H9 (cell line): ENCODE data around the gene C22orf23. TPM values are rescaled to one million over a fixed set of nuclear protein-coding genes. Genes with fewer than 3 reads are reported as not detected.

ENCODE experiments used
- DNase-seq: peaks from one replicate; pipeline ENCODE4 v3.0.0-alpha.2; 2017
- H2AFZ ChIP-seq: one replicate; pipeline ENCODE4 v1.6.1; 2013; ENCODE audit warnings: mild to moderate bottlenecking, low read length, control low read depth, moderate library complexity
- H2AK5ac ChIP-seq: 2 replicates; pipeline ENCODE4 v1.6.1; 2013; ENCODE audit warnings: low read length, control low read depth, mixed read lengths; ENCODE audit not compliant: insufficient read length
- H2BK120ac ChIP-seq: one replicate; pipeline ENCODE4 v1.6.1; 2013; ENCODE audit warnings: low read depth, mild to moderate bottlenecking, low read length, control low read depth, inconsistent platforms; ENCODE audit not compliant: poor library complexity, severe bottlenecking
- H2BK12ac ChIP-seq: 2 replicates; pipeline ENCODE4 v1.6.1; 2013; ENCODE audit warnings: low read length, control low read depth, mixed read lengths, low read depth; ENCODE audit not compliant: insufficient read length
- H2BK15ac ChIP-seq: 2 replicates; pipeline ENCODE4 v1.6.1; 2013; ENCODE audit warnings: low read depth, low read length, control low read depth
- H2BK20ac ChIP-seq: one replicate; pipeline ENCODE4 v1.6.1; 2013; ENCODE audit warnings: low read depth, mild to moderate bottlenecking, low read length, control low read depth, inconsistent platforms; ENCODE audit not compliant: poor library complexity, severe bottlenecking
- H2BK5ac ChIP-seq: 2 replicates; pipeline ENCODE4 v1.6.1; 2013; ENCODE audit warnings: low read length, control low read depth, mixed read lengths; ENCODE audit not compliant: insufficient read length
- H3K14ac ChIP-seq: 2 replicates; pipeline ENCODE4 v1.6.1; 2013; ENCODE audit warnings: low read length, control low read depth; ENCODE audit not compliant: insufficient read depth
- H3K18ac ChIP-seq: 2 replicates; pipeline ENCODE4 v1.6.1; 2013; ENCODE audit warnings: low read depth, mild to moderate bottlenecking, mixed read lengths, low read length, control low read depth; ENCODE audit not compliant: insufficient read length
- H3K23ac ChIP-seq: 2 replicates; pipeline ENCODE4 v1.6.1; 2013; ENCODE audit warnings: low read length, control low read depth, mixed read lengths, low read depth; ENCODE audit not compliant: insufficient read length
- H3K23me2 ChIP-seq: 2 replicates; pipeline ENCODE4 v1.6.1; 2013; ENCODE audit warnings: low read depth, mild to moderate bottlenecking, mixed read lengths, low read length, control low read depth; ENCODE audit not compliant: insufficient read length, poor library complexity, severe bottlenecking
- H3K27ac ChIP-seq: 2 replicates; pipeline ENCODE4 v1.5.1; 2013; ENCODE audit warnings: low read length, control low read depth, mixed read lengths, low read depth; ENCODE audit not compliant: insufficient read length
- H3K27me3 ChIP-seq: 2 replicates; pipeline ENCODE4 v1.6.1; 2013; ENCODE audit warnings: low read length, control low read depth, inconsistent platforms; ENCODE audit not compliant: insufficient read depth
- H3K4ac ChIP-seq: 2 replicates; pipeline ENCODE4 v1.6.1; 2013; ENCODE audit warnings: low read depth, mild to moderate bottlenecking, control low read depth, inconsistent platforms, low read length, moderate library complexity
- H3K4me1 ChIP-seq: 2 replicates; pipeline ENCODE4 v1.6.1; 2013; ENCODE audit warnings: low read length, control low read depth, inconsistent platforms; ENCODE audit not compliant: insufficient read depth
- H3K4me2 ChIP-seq: 2 replicates; pipeline ENCODE4 v1.6.1; 2013; ENCODE audit warnings: low read length, control low read depth, mixed read lengths; ENCODE audit not compliant: insufficient read length, insufficient read depth
- H3K56ac ChIP-seq: 2 replicates; pipeline ENCODE4 v1.6.1; 2013; ENCODE audit warnings: low read depth, mild to moderate bottlenecking, mixed read lengths, low read length, control low read depth; ENCODE audit not compliant: insufficient read length
- H3K79me1 ChIP-seq: 2 replicates; pipeline ENCODE4 v1.6.1; 2013; ENCODE audit warnings: low read depth, mild to moderate bottlenecking, moderate library complexity, low read length, control low read depth, inconsistent platforms; ENCODE audit not compliant: insufficient read depth, poor library complexity, severe bottlenecking
- H3K79me2 ChIP-seq: 2 replicates; pipeline ENCODE4 v1.6.1; 2013; ENCODE audit warnings: low read length, control low read depth, inconsistent platforms; ENCODE audit not compliant: insufficient read depth
- H3K9ac ChIP-seq: 2 replicates; pipeline ENCODE4 v1.6.1; 2013; ENCODE audit warnings: low read length, control low read depth, mixed read lengths; ENCODE audit not compliant: insufficient read length; ENCODE audit errors: extremely low read depth
- H3K9me3 ChIP-seq: one replicate; pipeline ENCODE4 v1.6.1; 2013; ENCODE audit warnings: low read depth, low read length, inconsistent platforms; ENCODE audit not compliant: control insufficient read depth
- H3T11ph ChIP-seq: one replicate; pipeline ENCODE4 v1.6.1; 2013; ENCODE audit warnings: mild to moderate bottlenecking, low read length, control low read depth, inconsistent platforms
- H4K20me1 ChIP-seq: one replicate; pipeline ENCODE4 v1.6.1; 2013; ENCODE audit not compliant: control insufficient read depth, insufficient read length, insufficient read depth
- H4K5ac ChIP-seq: 2 replicates; pipeline ENCODE4 v1.6.1; 2013; ENCODE audit warnings: low read depth, mild to moderate bottlenecking, mixed read lengths, low read length, control low read depth; ENCODE audit not compliant: insufficient read length
- H4K8ac ChIP-seq: replicated peaks from 2 replicates; pipeline ENCODE4 v1.6.1; 2013; ENCODE audit warnings: low read length, control low read depth, mixed read lengths, low read depth; ENCODE audit not compliant: insufficient read length
- H4K91ac ChIP-seq: 2 replicates; pipeline ENCODE4 v1.6.1; 2013; ENCODE audit warnings: low read depth, mild to moderate bottlenecking, moderate library complexity, mixed read lengths, low read length, control low read depth; ENCODE audit not compliant: insufficient read length
- H3K27ac Mint-ChIP-seq, 3 experiments: 2 replicates in 2 of 3; 3 replicates in 1 of 3; pipeline ENCODE4 v1.8.0; 2020 to 2021; ENCODE audit warnings: mixed read lengths in 3 of 3, mild to moderate bottlenecking in 1 of 3, moderate library complexity in 1 of 3
- H3K27me3 Mint-ChIP-seq: 2 replicates; pipeline ENCODE4 v1.8.0; 2021; ENCODE audit warnings: low read depth, mild to moderate bottlenecking, moderate library complexity, mixed read lengths
- H3K36me3 Mint-ChIP-seq, 3 experiments: 2 replicates in 2 of 3; 3 replicates in 1 of 3; pipeline ENCODE4 v1.8.0; 2020 to 2021; ENCODE audit warnings: low read depth in 3 of 3, mixed read lengths in 3 of 3; ENCODE audit not compliant: insufficient read depth in 1 of 3
- H3K4me1 Mint-ChIP-seq, 2 experiments: 2 replicates each; pipeline ENCODE4 v1.8.0; 2020; ENCODE audit warnings: mixed read lengths in 2 of 2
- H3K4me3 Mint-ChIP-seq, 2 experiments: 2 replicates in 1 of 2; 3 replicates in 1 of 2; pipeline ENCODE4 v1.8.0; 2020 to 2021; ENCODE audit warnings: mild to moderate bottlenecking in 2 of 2, mixed read lengths in 2 of 2, moderate library complexity in 1 of 2
- H3K9me3 Mint-ChIP-seq, 2 experiments: 2 replicates in 1 of 2; 3 replicates in 1 of 2; pipeline ENCODE4 v1.8.0; 2020; ENCODE audit warnings: mild to moderate bottlenecking in 2 of 2, mixed read lengths in 2 of 2, moderate library complexity in 1 of 2
- WGBS: extraction: QIAGEN DNeasy Blood & Tissue Kit; methylation state at CpG from one replicate; pipeline ENCODE4 v1.1.7; 2013; ENCODE audit warnings: missing lambda C conversion rate, low lambda C conversion rate, mixed read lengths; ENCODE audit not compliant: insufficient read length; ENCODE audit errors: extremely low coverage; 5-methylcytosine and 5-hydroxymethylcytosine counted together
- total RNA-seq: library from RNA; stranded (reverse); gene quantifications from 2 replicates; pipeline ENCODE4 v1.2.1, GENCODE V29; 2021
- TF ChIP-seq, protein P1 (sequence below): fragments of 200-600 bp; sonication (generic); conservative IDR thresholded peaks from 3 replicates; pipeline ENCODE4 v1.8.0; 2021; ENCODE audit warnings: antibody characterized with exemption, mild to moderate bottlenecking

C22orf23 gene
- total RNA-seq, 1 experiment from 2014 or later, result 0.57 TPM

DNA sequence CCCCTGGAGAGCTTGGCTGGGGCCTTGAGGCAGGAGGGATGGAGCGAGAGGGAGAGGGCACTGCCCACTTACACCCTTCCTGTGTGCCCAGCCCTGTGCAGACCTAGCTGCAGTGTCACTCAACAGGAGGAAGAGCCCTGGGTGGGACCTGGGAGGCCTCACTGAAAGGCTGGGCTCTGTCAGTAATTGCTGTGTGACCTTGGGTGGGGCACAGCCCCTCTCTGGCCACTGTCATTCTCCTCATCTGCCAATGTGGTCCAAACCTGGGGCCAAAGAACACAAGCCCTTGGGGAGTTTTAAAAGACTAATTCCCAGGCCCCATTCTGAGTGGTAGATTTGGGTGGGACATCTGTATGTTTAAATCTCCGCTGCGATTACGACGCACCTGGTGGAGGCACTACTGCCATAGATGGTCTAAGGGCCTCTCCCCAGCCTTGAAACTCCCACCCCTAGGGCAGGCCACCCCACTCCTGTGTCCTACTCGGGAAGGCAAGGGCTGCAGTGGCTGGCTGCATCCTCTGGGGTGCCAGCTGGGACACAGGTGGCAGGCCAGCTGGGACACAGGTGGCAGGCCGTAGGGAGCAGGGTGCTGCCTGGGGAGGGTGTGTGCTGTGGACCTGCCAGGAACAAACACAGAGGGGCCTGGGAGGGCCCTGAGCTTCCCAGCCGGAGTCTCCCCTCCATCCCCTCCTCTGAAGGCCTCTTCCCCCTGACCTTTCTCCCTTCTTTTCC is 43.3 kb upstream of the C22orf23 start:
- H3K27me3 ChIP-seq, result no peaks in the 10 kb centered on the region
- no peak overlapping the region for H3K9ac ChIP-seq
- H2BK12ac ChIP-seq, result no peak overlapping the region
- TF ChIP-seq, protein P1, sequence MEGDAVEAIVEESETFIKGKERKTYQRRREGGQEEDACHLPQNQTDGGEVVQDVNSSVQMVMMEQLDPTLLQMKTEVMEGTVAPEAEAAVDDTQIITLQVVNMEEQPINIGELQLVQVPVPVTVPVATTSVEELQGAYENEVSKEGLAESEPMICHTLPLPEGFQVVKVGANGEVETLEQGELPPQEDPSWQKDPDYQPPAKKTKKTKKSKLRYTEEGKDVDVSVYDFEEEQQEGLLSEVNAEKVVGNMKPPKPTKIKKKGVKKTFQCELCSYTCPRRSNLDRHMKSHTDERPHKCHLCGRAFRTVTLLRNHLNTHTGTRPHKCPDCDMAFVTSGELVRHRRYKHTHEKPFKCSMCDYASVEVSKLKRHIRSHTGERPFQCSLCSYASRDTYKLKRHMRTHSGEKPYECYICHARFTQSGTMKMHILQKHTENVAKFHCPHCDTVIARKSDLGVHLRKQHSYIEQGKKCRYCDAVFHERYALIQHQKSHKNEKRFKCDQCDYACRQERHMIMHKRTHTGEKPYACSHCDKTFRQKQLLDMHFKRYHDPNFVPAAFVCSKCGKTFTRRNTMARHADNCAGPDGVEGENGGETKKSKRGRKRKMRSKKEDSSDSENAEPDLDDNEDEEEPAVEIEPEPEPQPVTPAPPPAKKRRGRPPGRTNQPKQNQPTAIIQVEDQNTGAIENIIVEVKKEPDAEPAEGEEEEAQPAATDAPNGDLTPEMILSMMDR, result peak; percentile 24; the same call in 1 of the 3 replicates
- no peak overlapping the region; a peak in 1 of 7 replicates for H3K27ac Mint-ChIP-seq
- H2AK5ac ChIP-seq, result no peak overlapping the region
- H2BK120ac ChIP-seq, result no peak overlapping the region
- no CpG with 5 or more reads among the region's 8 CpGs for WGBS
- no peak overlapping the region for H3K56ac ChIP-seq
- H3K4me1 Mint-ChIP-seq, result peaks cover 22 to 42% of the 10 kb centered on the region in 2 experiments
- H3K23me2 ChIP-seq, result no peaks in the 10 kb centered on the region
- H3K27ac ChIP-seq, result no peak overlapping the region
- no peaks in the 10 kb centered on the region for H3K79me1 ChIP-seq
- H3K4me3 Mint-ChIP-seq, result no peak overlapping the region
- H3K27me3 Mint-ChIP-seq, result peaks cover 11% of the 10 kb centered on the region
- H3K79me2 ChIP-seq, result no peaks in the 10 kb centered on the region
- H4K8ac ChIP-seq, result no peak overlapping the region
- no peak overlapping the region for H3K23ac ChIP-seq
- no peak overlapping the region for H3K18ac ChIP-seq
- no peak overlapping the region for H3K4ac ChIP-seq
- H2BK5ac ChIP-seq, result no peak overlapping the region
- no peak overlapping the region for H4K91ac ChIP-seq
- H3K4me2 ChIP-seq, result no peak overlapping the region
- no peak overlapping the region; the same call in 1 of the 2 replicates for H3K14ac ChIP-seq
- no peak overlapping the region for H2AFZ ChIP-seq
- no peak overlapping the region for H2BK15ac ChIP-seq
- DNase-seq, result no peak
- no peak overlapping the region for H2BK20ac ChIP-seq
- H4K5ac ChIP-seq, result no peak overlapping the region
- no peaks in the 10 kb centered on the region for H3K36me3 Mint-ChIP-seq
- H4K20me1 ChIP-seq, result no peaks in the 10 kb centered on the region
- H3K9me3 ChIP-seq, result no peaks in the 10 kb centered on the region
- no peaks in the 10 kb centered on the region for H3K9me3 Mint-ChIP-seq
- H3K4me1 ChIP-seq, result peaks cover 3% of the 10 kb centered on the region; the same call in 1 of the 2 replicates
- no peak overlapping the region for H3T11ph ChIP-seq
